ENCODE results near the gene PRKD2.
A peak's percentile ranks its signal among the peaks of the same experiment; 100 is the strongest.

The PRKD2 gene

GRCh38 chr19:46704379-46705076 lies 12.4 kb downstream of the PRKD2 start:
- no peak for DNase-seq (ENCODE audit: low read depth in 2 of 2)

GRCh38 chr19:46700704-46701103 lies 16.2 kb downstream of the PRKD2 start:
- DNase-seq (ENCODE audit: low read depth in 2 of 2) = no peak

- no peak for DNase-seq (ENCODE audit: low read depth in 2 of 2)
Measured at GRCh38 chr19:46698395-46699321, 18.3 kb downstream of the PRKD2 start.

GRCh38 chr19:46697204-46697960 lies 19.5 kb downstream of the PRKD2 start:
- peak in 1 of 2 experiments; percentile 28 for DNase-seq (ENCODE audit: low read depth in 2 of 2)

DNA sequence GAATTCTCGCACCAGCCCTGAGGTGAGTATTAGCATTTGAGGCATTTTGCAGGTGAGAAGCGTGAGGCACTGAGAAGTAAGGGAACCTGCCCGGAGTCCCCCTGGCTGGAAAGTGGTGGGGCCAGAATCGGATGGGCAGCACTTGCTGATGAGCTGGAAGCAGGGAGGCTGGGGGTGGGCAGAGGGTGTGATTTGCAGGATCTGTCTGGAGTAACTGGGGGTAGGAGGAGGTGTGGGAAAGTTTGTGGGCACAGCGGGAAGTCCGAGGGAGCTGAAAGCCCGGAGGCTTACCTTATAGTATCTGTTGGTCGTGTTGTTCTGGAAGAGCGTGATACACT lies 20.1 kb downstream of the PRKD2 start:
- no peak for DNase-seq (ENCODE audit: low read depth in 2 of 2)

- DNase-seq (ENCODE audit: low read depth in 2 of 2) = no peak
Measured at GRCh38 chr19:46696052-46696451, 20.9 kb downstream of the PRKD2 start.

- no peak for DNase-seq (ENCODE audit: low read depth in 2 of 2)
Measured at GRCh38 chr19:46693760-46694159, 23.2 kb downstream of the PRKD2 start.

DNA sequence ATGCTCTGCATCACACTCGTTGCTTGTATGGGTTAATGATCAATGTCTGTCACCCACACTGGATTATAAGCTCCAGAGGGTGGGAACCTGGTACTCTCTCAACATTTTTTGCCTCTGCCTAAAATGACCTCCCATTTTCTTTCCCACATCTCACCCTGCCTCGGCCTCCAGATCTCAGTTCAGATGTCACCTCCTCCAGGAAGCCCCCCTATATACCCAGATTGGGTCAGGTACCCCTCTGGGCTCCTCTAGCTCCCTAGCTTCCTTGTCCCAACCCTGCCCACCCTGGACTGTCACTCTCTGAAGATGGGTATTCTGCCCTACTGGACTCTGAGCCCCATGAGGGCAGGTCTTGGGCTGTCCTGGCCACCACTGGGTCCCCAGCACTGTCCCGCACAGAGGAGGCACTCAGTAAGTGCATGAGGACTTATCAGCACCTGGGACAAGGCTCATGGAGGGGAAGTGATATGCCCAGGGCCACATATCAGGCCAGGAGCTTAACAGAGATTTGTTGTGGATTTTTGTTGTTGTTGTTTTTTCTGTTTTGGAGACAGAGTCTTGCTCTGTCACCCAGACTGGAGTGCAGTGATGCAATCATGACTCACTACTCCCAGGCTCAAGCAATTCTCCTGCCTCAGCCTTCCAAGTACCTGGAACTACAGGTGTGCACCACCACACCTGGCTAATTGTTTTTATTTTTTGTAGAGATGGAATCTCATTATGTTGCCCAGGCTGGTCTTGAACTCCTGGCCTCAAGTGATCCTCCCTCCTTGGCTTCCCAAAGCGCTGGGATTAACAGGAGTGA lies 23.8 kb downstream of the PRKD2 start:
- DNase-seq (ENCODE audit: low read depth in 2 of 2) = no peak

GRCh38 chr19:46691948-46692347 lies 25.0 kb downstream of the PRKD2 start:
- no peak for DNase-seq (ENCODE audit: low read depth in 2 of 2)

DNA sequence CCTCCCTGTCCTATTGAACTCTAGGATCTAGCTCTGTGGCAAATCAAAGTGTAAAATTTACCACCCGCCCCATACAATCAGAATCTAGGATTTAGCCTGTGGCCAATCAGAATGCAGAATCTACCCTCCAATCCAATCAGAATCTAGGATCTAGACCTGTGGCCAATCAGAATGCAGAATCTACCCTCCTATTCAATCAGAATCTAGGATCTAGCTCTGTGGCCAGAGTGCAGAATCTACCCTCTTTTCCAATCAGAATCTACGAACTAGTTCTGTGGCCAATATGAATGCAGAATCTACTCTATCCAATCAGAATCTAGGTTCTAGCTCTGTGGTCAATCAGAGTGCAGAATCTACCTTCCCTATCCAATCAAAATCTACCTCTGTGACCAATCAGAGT lies 25.8 kb downstream of the PRKD2 start:
- DNase-seq (ENCODE audit: low read depth in 2 of 2) = no peak

- no peak for DNase-seq (ENCODE audit: low read depth in 2 of 2)
Measured at GRCh38 chr19:46689358-46689757, 27.6 kb downstream of the PRKD2 start.

DNA sequence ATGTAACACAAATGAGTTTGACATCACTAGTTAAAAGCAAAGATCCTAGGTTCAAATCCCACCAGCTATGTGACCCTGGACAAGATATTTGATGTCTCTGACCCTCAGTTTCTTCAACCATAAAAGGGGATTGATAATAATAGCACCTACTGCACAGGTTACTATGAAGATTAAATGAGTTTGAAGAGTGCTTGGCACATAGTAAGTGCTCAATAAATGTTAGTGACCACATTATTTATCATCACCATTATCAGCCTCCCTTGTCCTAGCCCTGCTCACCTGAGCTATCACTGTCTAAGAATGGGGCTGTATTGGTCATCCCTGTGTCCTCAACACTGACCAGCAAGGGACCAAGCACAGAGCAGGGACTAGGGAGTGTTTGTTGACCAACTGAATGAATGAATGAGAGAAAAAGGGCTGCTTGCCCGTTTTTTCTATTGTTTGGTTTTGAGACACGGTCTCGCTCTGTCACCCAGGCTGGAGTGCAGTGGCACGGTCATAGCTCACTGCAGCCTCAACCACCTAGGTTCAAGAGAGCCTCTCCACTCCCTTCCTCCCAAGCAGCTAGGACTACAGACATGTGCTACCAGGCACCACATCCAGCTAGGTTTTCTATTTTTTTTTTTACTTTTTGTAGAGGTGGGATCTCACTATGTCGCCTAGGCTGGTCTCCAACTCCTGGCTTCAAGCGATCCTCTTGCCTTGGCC lies 29.3 kb downstream of the PRKD2 start:
- no peak for DNase-seq (ENCODE audit: low read depth in 2 of 2)

DNA sequence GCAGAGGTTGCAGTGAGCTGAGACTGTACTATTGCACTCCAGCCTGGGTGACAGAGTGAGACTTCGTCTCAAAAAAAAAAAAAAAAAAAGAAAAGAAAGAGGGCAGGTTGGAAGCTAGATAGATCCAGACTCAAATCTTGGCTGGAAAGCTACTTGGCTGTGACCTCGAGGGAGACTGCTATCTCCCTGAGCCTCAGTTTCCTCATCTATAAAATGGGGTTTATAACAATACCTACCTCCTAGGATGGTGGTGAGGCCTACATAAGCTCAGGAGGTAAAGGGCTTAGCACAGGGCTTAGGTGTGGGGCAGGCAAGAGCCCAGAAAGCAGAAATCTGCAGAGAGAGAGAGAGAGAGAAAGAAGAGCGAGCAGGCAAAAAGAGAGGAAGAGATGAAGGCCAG lies 31.7 kb downstream of the PRKD2 start:
- DNase-seq (ENCODE audit: low read depth in 2 of 2) = no peak

GRCh38 chr19:46678110-46678732 lies 38.7 kb downstream of the PRKD2 start:
- no peak for DNase-seq (ENCODE audit: low read depth in 2 of 2)

GRCh38 chr19:46674416-46675178 lies 42.3 kb downstream of the PRKD2 start:
- no peak for DNase-seq (ENCODE audit: low read depth in 2 of 2)

DNA sequence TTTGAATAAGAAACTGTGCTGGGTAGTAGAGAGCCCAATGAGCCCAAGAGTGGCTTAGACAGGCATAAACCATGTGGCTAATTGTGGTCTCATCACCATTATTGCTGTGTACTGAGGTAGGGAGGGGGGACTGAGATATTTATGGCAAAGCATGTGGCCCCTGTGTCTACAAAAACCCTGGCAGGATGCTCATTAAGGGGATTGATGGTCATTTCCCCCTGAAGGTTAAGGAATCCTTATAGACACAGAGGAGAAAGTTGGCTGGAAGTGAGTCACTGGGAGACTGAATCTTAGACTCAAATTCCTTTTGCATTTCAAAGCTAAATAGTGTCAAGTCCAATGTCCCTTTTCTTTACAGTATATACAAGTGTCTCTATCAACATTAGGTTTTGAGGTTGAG lies 46.1 kb downstream of the PRKD2 start:
- DNase-seq (ENCODE audit: low read depth in 2 of 2) = no peak

GRCh38 chr19:46668662-46669061 lies 48.3 kb downstream of the PRKD2 start:
- DNase-seq (ENCODE audit: low read depth in 2 of 2) = no peak

DNA sequence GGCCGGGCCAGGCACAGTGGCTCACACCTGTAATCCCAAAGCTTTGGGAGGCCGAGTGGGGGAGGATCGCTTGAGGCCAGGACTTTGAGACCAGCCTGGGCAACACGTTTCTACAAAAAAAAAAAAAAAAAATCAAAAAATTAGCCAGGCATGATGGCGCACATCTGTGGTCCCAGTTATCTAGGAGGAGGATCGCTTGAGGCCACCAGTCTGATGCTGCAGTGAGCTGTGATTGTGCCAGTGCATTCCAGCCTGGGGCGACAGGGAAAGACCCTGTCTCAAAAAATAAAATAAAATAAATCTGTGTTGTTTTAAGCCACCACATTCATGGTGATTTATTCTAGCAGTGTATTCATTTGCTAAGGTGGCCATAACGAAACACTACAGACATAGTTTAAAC lies 51.8 kb downstream of the PRKD2 start:
- DNase-seq (ENCODE audit: low read depth in 2 of 2) = no peak

- peak; percentile 58 to 60 for DNase-seq (ENCODE audit: low read depth in 2 of 2)
Measured at GRCh38 chr19:46661735-46662592, 55.0 kb downstream of the PRKD2 start.

Measured in fibroblast of skin of left biceps (primary cell).